ENCODE data around the gene DMRT1.

- no peak for TF ChIP-seq CTCF (IDR thresholded peaks at IDR 0.05)
- TF ChIP-seq REST (IDR thresholded peaks at IDR 0.05; ENCODE audit: insufficient read depth in 1 of 2, low read depth in 2 of 2, low read length in 1 of 2) = no peak
- no peak for TF ChIP-seq POLR2AphosphoS5 (IDR thresholded peaks at IDR 0.05; ENCODE audit: low read depth, low read length)
Observed at GRCh38 chr9:977838-978830, 136.6 kb downstream of the DMRT1 start.

Measured in Panc1 (cell line).